Measurements from ENCODE around the gene ZNF366.

DNA sequence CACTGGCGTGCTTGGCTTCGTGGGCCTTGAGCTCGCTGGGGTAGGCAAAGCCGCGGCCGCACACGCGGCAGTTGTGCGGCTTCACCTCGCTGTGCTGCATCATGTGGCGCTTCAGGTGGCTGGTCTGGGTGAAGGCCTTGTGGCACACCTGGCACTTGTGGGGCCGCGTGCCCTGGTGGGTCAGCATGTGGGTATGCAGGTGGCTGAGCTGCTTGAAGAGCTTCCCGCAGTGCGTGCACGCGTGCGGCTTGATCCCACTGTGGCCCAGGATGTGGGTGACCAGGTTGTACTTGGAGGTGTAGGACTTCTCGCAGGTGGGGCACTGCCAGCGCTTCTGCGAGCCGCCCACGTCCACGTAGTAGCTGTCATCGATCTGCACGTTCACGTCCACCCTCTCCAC lies 46.8 kb downstream of the ZNF366 start:
- TF ChIP-seq POLR2A (IDR thresholded peaks at IDR 0.05): no peak
- TF ChIP-seq, protein P1, sequence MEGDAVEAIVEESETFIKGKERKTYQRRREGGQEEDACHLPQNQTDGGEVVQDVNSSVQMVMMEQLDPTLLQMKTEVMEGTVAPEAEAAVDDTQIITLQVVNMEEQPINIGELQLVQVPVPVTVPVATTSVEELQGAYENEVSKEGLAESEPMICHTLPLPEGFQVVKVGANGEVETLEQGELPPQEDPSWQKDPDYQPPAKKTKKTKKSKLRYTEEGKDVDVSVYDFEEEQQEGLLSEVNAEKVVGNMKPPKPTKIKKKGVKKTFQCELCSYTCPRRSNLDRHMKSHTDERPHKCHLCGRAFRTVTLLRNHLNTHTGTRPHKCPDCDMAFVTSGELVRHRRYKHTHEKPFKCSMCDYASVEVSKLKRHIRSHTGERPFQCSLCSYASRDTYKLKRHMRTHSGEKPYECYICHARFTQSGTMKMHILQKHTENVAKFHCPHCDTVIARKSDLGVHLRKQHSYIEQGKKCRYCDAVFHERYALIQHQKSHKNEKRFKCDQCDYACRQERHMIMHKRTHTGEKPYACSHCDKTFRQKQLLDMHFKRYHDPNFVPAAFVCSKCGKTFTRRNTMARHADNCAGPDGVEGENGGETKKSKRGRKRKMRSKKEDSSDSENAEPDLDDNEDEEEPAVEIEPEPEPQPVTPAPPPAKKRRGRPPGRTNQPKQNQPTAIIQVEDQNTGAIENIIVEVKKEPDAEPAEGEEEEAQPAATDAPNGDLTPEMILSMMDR (IDR thresholded peaks at IDR 0.05): no peak
